Measurements from ENCODE around the gene SLC26A1.

- TF ChIP-seq CTCF (IDR thresholded peaks at IDR 0.05) (no peak), POLR2AphosphoS5 (IDR thresholded peaks at IDR 0.05; ENCODE audit: insufficient read depth in 1 of 2, low read depth in 1 of 2) (no peak)
Measured at GRCh38 chr4:1033840-1034551, 40.8 kb upstream of the SLC26A1 start.
